ENCODE measurements around the gene STAC3.

Gene STAC3

GRCh38 chr12:57258977-57259970, 8.3 kb upstream of the STAC3 start:
- H3K79me2 ChIP-seq (ENCODE audit: insufficient read depth, low read length): no peaks in the 10 kb centered on the region
- no peaks in the 10 kb centered on the region for H3K9me2 ChIP-seq (replicated peaks; ENCODE audit: insufficient read depth, low read length)
- no peak overlapping the region for H3K9ac ChIP-seq (ENCODE audit: low read length)
- H3K9me3 ChIP-seq (ENCODE audit: insufficient read depth, low read length): no peaks in the 10 kb centered on the region
- H2AFZ ChIP-seq (ENCODE audit: low read depth, low read length, severe bottlenecking): no peak overlapping the region
- H4K20me1 ChIP-seq (ENCODE audit: low read depth, low read length): no peaks in the 10 kb centered on the region
- no peak overlapping the region for H3K27ac ChIP-seq (ENCODE audit: low read depth, low read length)
- TF ChIP-seq EZH2phosphoT487 (conservative IDR thresholded peaks at IDR 0.05; ENCODE audit: low read length): no peak
- no peak for TF ChIP-seq CTCF (IDR thresholded peaks at IDR 0.05; ENCODE audit: insufficient read depth, low read length, poor library complexity, severe bottlenecking)
- H3K27me3 ChIP-seq (ENCODE audit: low read length): no peaks in the 10 kb centered on the region
- no peaks in the 10 kb centered on the region for H3F3A ChIP-seq (ENCODE audit: insufficient read depth)
- peaks cover 4% of the 10 kb centered on the region; the same call in 1 of the 2 replicates for H3K36me3 ChIP-seq (ENCODE audit: low read length)
- H3K4me3 ChIP-seq (ENCODE audit: insufficient read depth, low read length, poor library complexity, severe bottlenecking): no peak overlapping the region
- no peak overlapping the region for H3K4me2 ChIP-seq (ENCODE audit: low read depth, low read length, poor library complexity, severe bottlenecking)

- no peaks in the 10 kb centered on the region for H3F3A ChIP-seq (ENCODE audit: insufficient read depth)
- H3K36me3 ChIP-seq (ENCODE audit: low read length): peaks cover 4% of the 10 kb centered on the region; the same call in 1 of the 2 replicates
- no peaks in the 10 kb centered on the region for H3K9me2 ChIP-seq (replicated peaks; ENCODE audit: insufficient read depth, low read length)
- H3K79me2 ChIP-seq (ENCODE audit: insufficient read depth, low read length): no peaks in the 10 kb centered on the region
- no peaks in the 10 kb centered on the region for H3K27me3 ChIP-seq (ENCODE audit: low read length)
- TF ChIP-seq EZH2phosphoT487 (conservative IDR thresholded peaks at IDR 0.05; ENCODE audit: low read length): no peak
- TF ChIP-seq CTCF (IDR thresholded peaks at IDR 0.05; ENCODE audit: insufficient read depth, low read length, poor library complexity, severe bottlenecking): no peak
- no peak overlapping the region for H3K27ac ChIP-seq (ENCODE audit: low read depth, low read length)
- no peak overlapping the region for H3K4me2 ChIP-seq (ENCODE audit: low read depth, low read length, poor library complexity, severe bottlenecking)
- H3K9ac ChIP-seq (ENCODE audit: low read length): no peak overlapping the region
- H4K20me1 ChIP-seq (ENCODE audit: low read depth, low read length): no peaks in the 10 kb centered on the region
- no peaks in the 10 kb centered on the region for H3K9me3 ChIP-seq (ENCODE audit: insufficient read depth, low read length)
- no peak overlapping the region for H3K4me3 ChIP-seq (ENCODE audit: insufficient read depth, low read length, poor library complexity, severe bottlenecking)
- no peak overlapping the region for H2AFZ ChIP-seq (ENCODE audit: low read depth, low read length, severe bottlenecking)
Observed at GRCh38 chr12:57255916-57256315, 4.9 kb upstream of the STAC3 start.

GRCh38 chr12:57254506-57255280, 3.7 kb upstream of the STAC3 start:
- TF ChIP-seq EZH2phosphoT487 (conservative IDR thresholded peaks at IDR 0.05; ENCODE audit: low read length): no peak
- TF ChIP-seq CTCF (IDR thresholded peaks at IDR 0.05; ENCODE audit: insufficient read depth, low read length, poor library complexity, severe bottlenecking): no peak
- H4K20me1 ChIP-seq (ENCODE audit: low read depth, low read length): no peaks in the 10 kb centered on the region
- no peak overlapping the region for H3K4me2 ChIP-seq (ENCODE audit: low read depth, low read length, poor library complexity, severe bottlenecking)
- no peaks in the 10 kb centered on the region for H3K79me2 ChIP-seq (ENCODE audit: insufficient read depth, low read length)
- no peak overlapping the region for H3K4me3 ChIP-seq (ENCODE audit: insufficient read depth, low read length, poor library complexity, severe bottlenecking)
- no peaks in the 10 kb centered on the region for H3F3A ChIP-seq (ENCODE audit: insufficient read depth)
- no peak overlapping the region for H2AFZ ChIP-seq (ENCODE audit: low read depth, low read length, severe bottlenecking)
- H3K9me3 ChIP-seq (ENCODE audit: insufficient read depth, low read length): no peaks in the 10 kb centered on the region
- H3K9ac ChIP-seq (ENCODE audit: low read length): no peak overlapping the region
- no peaks in the 10 kb centered on the region for H3K9me2 ChIP-seq (replicated peaks; ENCODE audit: insufficient read depth, low read length)
- H3K27ac ChIP-seq (ENCODE audit: low read depth, low read length): no peak overlapping the region
- H3K27me3 ChIP-seq (ENCODE audit: low read length): no peaks in the 10 kb centered on the region
- peaks cover 4% of the 10 kb centered on the region; the same call in 1 of the 2 replicates for H3K36me3 ChIP-seq (ENCODE audit: low read length)

Data from SU-DHL-6 (cell line).